Measurements from ENCODE around the gene CHD1L. TPM values are rescaled to one million over a fixed set of nuclear protein-coding genes. Genes with fewer than 3 reads are reported as not detected.

The CHD1L gene
- total RNA-seq, 2 experiments from 2014 or later = 22.0 to 22.8 TPM

GRCh38 chr1:147201786-147202185 lies 40.7 kb upstream of the CHD1L start:
- ChIA-PET CTCF (interaction anchor here (0.7 kb wide), 1 partner anchor 188 kb away, joined by 3 read pairs; no protein-coding TSS in a partner anchor), POLR2A (no interaction called here)
- no peaks in the 10 kb centered on the region for H3K27me3 ChIP-seq (ENCODE audit: control insufficient read depth in 1 of 2, insufficient read depth in 2 of 2, low read length in 2 of 2)
- no peaks in the 10 kb centered on the region for H3K9me3 ChIP-seq (ENCODE audit: control insufficient read depth in 1 of 2, insufficient read depth in 1 of 2, low read length in 2 of 2)
- Mint-ChIP-seq H3K36me3 (ENCODE audit: low read depth) (no peaks in the 10 kb centered on the region), H3K4me1 (ENCODE audit: low read depth) (no peaks in the 10 kb centered on the region), H3K27me3 (no peaks in the 10 kb centered on the region), H3K4me3 (no peak overlapping the region), H3K27ac (no peak overlapping the region), H3K9me3 (no peaks in the 10 kb centered on the region)
- ATAC-seq (ENCODE audit: poor library complexity) = no peak
- no peak overlapping the region for H3K4me3 ChIP-seq (ENCODE audit: low read length)
- no peak for TF ChIP-seq CTCF (IDR thresholded peaks at IDR 0.05)
- intact Hi-C loops (cut with DNase I, micrococcal nuclease) = no loop called here
- no peaks in the 10 kb centered on the region for H3K4me1 ChIP-seq (ENCODE audit: insufficient read depth, low read length)
- DNase-seq = no peak
- no peak overlapping the region for H3K27ac ChIP-seq (ENCODE audit: low read depth in 1 of 2, low read length in 2 of 2)
- H3K36me3 ChIP-seq (ENCODE audit: insufficient read depth, low read length) = no peaks in the 10 kb centered on the region

GRCh38 chr1:147202576-147202975 lies 39.9 kb upstream of the CHD1L start:
- Mint-ChIP-seq H3K4me1 (ENCODE audit: low read depth) (no peaks in the 10 kb centered on the region), H3K27ac (no peak overlapping the region)
- H3K27ac ChIP-seq (ENCODE audit: low read depth in 1 of 2, low read length in 2 of 2) = no peak overlapping the region

GRCh38 chr1:147204080-147204479 lies 38.4 kb upstream of the CHD1L start:
- H3K4me1 Mint-ChIP-seq (ENCODE audit: low read depth) = no peaks in the 10 kb centered on the region
- intact Hi-C loops (cut with DNase I, micrococcal nuclease) = no loop called here
- CTCF ChIA-PET = interaction anchor here (1.6 kb wide), 1 partner anchor 9 kb away, joined by 3 read pairs; no protein-coding TSS in a partner anchor

More at GRCh38 chr1:147202576-147202975, 39.9 kb upstream of the CHD1L start:
- Mint-ChIP-seq H3K4me3 (no peak overlapping the region), H3K36me3 (ENCODE audit: low read depth) (no peaks in the 10 kb centered on the region), H3K9me3 (no peaks in the 10 kb centered on the region), H3K27me3 (no peaks in the 10 kb centered on the region)
- no peak for ATAC-seq (ENCODE audit: poor library complexity)
- no peak overlapping the region for H3K4me3 ChIP-seq (ENCODE audit: low read length)
- POLR2A ChIA-PET = no interaction called here
- TF ChIP-seq CTCF (IDR thresholded peaks at IDR 0.05) = no peak
- no peaks in the 10 kb centered on the region for H3K27me3 ChIP-seq (ENCODE audit: control insufficient read depth in 1 of 2, insufficient read depth in 2 of 2, low read length in 2 of 2)
- no peaks in the 10 kb centered on the region for H3K36me3 ChIP-seq (ENCODE audit: insufficient read depth, low read length)
- no peak for DNase-seq
- CTCF ChIA-PET = interaction anchor here (0.7 kb wide), 1 partner anchor 187 kb away, joined by 3 read pairs; no protein-coding TSS in a partner anchor
- no peaks in the 10 kb centered on the region for H3K4me1 ChIP-seq (ENCODE audit: insufficient read depth, low read length)
- intact Hi-C loops (cut with DNase I, micrococcal nuclease) = no loop called here
- H3K9me3 ChIP-seq (ENCODE audit: control insufficient read depth in 1 of 2, insufficient read depth in 1 of 2, low read length in 2 of 2) = no peaks in the 10 kb centered on the region

More at GRCh38 chr1:147204080-147204479, 38.4 kb upstream of the CHD1L start:
- H3K9me3 ChIP-seq (ENCODE audit: control insufficient read depth in 1 of 2, insufficient read depth in 1 of 2, low read length in 2 of 2) = no peaks in the 10 kb centered on the region
- no peak overlapping the region for H3K27ac ChIP-seq (ENCODE audit: low read depth in 1 of 2, low read length in 2 of 2)
- Mint-ChIP-seq H3K36me3 (ENCODE audit: low read depth) (no peaks in the 10 kb centered on the region), H3K27me3 (no peaks in the 10 kb centered on the region), H3K9me3 (no peaks in the 10 kb centered on the region), H3K27ac (no peak overlapping the region), H3K4me3 (no peak overlapping the region)
- ATAC-seq (ENCODE audit: poor library complexity) = no peak
- no peaks in the 10 kb centered on the region for H3K36me3 ChIP-seq (ENCODE audit: insufficient read depth, low read length)
- H3K4me3 ChIP-seq (ENCODE audit: low read length) = no peak overlapping the region
- POLR2A ChIA-PET = no interaction called here
- no peak for DNase-seq
- no peaks in the 10 kb centered on the region for H3K4me1 ChIP-seq (ENCODE audit: insufficient read depth, low read length)
- H3K27me3 ChIP-seq (ENCODE audit: control insufficient read depth in 1 of 2, insufficient read depth in 2 of 2, low read length in 2 of 2) = no peaks in the 10 kb centered on the region
- no peak for TF ChIP-seq CTCF (IDR thresholded peaks at IDR 0.05)

Measured in CD4-positive, alpha-beta T cell (primary cell).